Measurements from ENCODE around the gene MZF1.
"Not testable (repeated sequence)": the region's sequence is repeated elsewhere in the genome, so short reads cannot be mapped to it uniquely, and the experiment has no call there.

Gene MZF1

DNA sequence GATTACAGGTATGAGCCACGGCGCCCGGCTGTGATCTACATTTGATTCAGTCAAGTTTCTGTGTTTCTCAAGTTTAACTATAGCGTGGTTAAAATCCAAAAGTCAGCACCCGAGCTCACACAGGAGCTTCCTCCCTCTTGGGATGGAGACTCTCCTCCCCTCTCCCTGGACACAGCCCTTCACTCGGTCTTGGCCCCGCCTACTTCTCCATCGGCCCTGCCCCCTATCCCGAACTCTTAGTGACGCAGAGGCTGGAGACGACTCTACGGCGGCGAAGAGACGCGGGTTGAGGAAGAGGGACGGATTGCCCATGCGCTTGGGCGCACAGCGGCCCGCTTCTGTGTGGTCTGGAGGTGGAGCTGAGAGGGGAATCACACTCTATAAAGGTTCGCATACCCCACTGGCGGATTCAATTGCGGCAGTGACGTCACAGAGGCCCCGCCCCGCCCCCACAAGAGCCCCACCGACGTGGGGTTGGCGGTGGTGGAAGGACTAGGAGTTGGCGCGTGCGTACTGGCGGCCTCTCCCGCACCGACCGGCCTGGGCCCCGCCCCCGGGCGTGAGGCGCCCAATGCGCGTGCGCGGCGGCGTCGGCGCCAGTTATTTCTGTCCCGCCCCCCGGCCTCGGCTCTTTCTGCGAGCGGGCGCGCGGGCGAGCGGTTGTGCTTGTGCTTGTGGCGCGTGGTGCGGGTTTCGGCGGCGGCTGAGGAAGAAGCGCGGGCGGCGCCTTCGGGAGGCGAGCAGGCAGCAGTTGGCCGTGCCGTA lies 29.1 kb downstream of the MZF1 start, which contains the start of gene TRIM28:
TRIM28 (plus strand) TSS at position 239 of the 765 bp plus-strand sequence. CDS start 694 bp downstream, outside the sequence.
- peaks cover 30% of the 10 kb centered on the region for H3K4me1 Mint-ChIP-seq (ENCODE audit: low read depth)
- H3K27ac Mint-ChIP-seq, result peak within 1 kb of the TSS; percentile 97
- peaks cover 33% of the 10 kb centered on the region for H3K36me3 Mint-ChIP-seq (ENCODE audit: low read depth)
- H3K9me3 Mint-ChIP-seq, result no peaks in the 10 kb centered on the region
- peak within 1 kb of the TSS; percentile 95 for H3K4me3 Mint-ChIP-seq
- H3K27me3 Mint-ChIP-seq (ENCODE audit: low read depth), result peaks cover 10% of the 10 kb centered on the region

DNA sequence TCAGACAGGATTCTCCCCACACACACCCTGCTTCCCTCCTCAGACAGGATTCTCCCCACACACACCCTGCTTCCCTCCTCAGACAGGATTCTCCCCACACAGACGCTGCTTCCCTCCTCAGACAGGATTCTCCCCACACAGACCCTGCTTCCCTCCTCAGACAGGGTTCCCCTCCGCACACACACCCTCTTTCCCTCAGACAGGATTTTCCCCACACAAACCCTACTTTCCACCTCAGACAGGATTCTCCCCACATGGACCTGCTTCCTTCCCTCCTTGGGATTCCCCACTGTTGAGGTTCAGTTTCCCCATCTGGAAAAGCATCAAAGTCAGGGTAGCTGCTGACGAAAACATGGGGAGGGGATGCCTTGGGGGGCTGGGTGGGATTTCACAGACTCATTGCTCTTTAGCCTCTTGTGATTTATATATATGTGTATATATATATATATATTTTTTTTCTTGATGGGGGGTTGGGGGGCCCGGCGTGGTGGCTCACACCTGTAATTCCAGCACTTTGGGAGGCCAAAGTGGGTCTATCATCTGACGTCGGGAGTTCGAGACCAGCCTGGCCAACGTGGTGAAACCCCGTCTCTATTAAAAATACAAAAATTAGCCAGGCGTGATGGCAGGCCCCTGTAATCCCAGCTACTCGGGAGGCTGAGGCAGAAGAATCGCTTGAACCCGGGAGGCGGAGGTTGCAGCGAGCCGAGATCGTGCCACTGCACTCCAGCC lies 30.3 kb downstream of the MZF1 start:
- peak overlapping the region; percentile 25 for H3K4me3 Mint-ChIP-seq
- peaks cover 31% of the 10 kb centered on the region for H3K4me1 Mint-ChIP-seq (ENCODE audit: low read depth)
- H3K27ac Mint-ChIP-seq, result peak overlapping the region; percentile 72
- peaks cover 28% of the 10 kb centered on the region for H3K36me3 Mint-ChIP-seq (ENCODE audit: low read depth)
- H3K9me3 Mint-ChIP-seq, result not testable (repeated sequence)
- H3K27me3 Mint-ChIP-seq (ENCODE audit: low read depth), result peaks cover 15% of the 10 kb centered on the region

DNA sequence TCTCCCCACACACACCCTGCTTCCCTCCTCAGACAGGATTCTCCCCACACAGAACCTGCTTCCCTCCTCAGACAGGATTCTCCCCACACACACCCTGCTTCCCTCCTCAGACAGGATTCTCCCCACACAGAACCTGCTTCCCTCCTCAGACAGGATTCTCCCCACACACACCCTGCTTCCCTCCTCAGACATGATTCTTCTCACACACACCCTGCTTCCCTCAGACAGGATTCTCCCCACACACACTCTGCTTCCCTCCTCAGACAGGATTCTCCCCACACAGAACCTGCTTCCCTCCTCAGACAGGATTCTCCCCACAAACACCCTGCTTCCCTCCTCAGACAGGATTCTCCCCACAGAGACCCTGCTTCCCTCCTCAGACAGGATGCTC lies 34.0 kb downstream of the MZF1 start:
- H3K27ac Mint-ChIP-seq, result not testable (repeated sequence)

DNA sequence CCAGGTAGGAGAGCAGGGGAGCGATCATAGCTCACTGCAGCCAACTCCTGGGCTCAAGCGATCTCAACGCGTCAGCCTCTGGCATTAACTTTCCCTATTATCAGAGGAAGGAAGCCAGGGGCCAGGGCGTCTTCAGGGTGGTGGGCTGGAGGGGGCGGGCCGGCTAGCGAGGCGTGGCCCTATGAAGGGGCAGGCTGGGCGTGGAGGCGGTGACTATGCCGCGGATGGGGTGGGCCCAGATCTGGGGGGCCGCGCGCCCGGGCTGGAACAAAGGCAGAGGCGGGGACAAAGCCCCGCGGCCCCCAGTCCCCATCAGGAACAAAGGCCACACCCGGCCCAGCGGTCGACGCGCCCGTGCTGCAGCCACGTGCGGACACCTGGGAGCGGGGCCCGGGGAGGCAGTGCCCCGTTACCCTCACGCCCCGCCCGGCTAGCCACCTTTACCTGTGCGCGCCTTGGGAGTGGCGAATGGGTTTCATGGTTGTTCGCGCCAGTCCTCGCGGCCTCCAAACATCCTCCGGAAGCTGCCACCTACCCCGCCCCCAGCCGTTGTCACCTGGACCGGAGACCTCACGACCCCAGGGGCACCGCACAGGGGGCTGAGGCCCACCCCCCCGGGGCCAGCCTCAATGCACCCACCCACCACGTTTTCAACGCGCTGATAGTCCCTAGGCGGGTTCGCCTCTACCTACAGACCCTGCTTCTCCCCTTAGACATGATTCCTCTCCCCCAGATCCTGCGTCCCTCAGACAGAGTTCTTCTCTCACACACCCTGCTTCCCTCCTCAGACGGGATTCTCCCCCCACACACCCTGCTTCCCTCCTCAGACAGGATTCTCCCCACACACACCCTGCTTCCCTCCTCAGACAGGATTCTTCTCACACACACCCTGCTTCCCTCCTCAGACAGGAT lies 34.6 kb downstream of the MZF1 start:
- Mint-ChIP-seq H3K4me1 (ENCODE audit: low read depth) (peaks cover 9% of the 10 kb centered on the region), H3K36me3 (ENCODE audit: low read depth) (no peaks in the 10 kb centered on the region), H3K27ac (peak overlapping the region; percentile 65), H3K27me3 (ENCODE audit: low read depth) (peaks cover 15% of the 10 kb centered on the region), H3K9me3 (no peaks in the 10 kb centered on the region), H3K4me3 (peak overlapping the region; percentile 59)

More for the DNA sequence above, 34.0 kb downstream of the MZF1 start:
- H3K4me3 Mint-ChIP-seq, result peak overlapping the region; percentile 28
- peaks cover 14% of the 10 kb centered on the region for H3K4me1 Mint-ChIP-seq (ENCODE audit: low read depth)
- peaks cover 15% of the 10 kb centered on the region for H3K27me3 Mint-ChIP-seq (ENCODE audit: low read depth)
- not testable (repeated sequence) for H3K9me3 Mint-ChIP-seq; H3K36me3 Mint-ChIP-seq (ENCODE audit: low read depth)

DNA sequence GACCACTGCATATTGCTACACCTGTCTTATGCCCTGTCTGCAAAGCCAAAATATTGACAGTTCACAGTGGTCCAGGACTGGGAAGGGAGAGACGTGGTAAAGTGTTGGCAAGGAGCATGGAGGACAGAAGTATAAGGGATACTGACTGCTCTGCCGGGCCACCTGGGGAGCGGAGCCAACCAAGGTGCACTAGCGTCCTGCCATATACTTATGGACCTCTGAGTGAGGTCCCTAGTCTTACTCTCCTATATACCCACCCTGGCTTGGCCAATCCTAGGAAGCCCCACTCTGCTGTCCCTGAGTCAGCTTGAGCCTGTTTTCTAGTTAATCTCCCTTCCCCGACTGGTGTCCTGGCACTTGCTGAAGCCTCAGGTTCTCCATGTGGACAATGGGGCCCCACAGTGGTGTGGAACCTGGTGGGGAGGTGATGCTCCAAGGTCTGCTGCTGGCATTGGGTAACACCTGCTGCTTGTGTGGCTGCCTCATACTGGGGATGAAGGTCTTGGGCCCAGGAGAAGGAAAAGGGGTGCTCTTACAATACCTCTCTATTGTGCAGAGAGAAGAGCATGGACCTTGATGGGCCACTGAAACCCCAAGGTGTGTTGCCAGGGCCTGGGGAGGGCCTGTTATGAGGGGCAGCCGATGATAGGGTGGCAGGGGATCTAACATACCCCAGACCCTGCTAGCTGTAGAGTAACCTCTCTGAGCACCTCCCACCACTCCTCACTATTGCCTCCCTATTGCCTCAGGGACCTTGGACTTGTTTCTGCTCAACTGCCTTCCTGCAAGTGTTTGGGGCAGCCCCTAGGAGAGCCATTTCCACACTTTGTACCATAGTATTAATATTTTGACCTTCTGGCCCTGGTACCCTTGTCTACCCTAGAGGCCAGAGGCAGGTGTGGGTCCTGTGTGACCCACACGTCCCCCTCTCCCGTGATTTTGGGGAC lies 36.0 kb downstream of the MZF1 start:
- peaks cover 6% of the 10 kb centered on the region for H3K4me1 Mint-ChIP-seq (ENCODE audit: low read depth)
- H3K27ac Mint-ChIP-seq, result no peak overlapping the region
- H3K27me3 Mint-ChIP-seq (ENCODE audit: low read depth), result peaks cover 15% of the 10 kb centered on the region
- no peaks in the 10 kb centered on the region for H3K9me3 Mint-ChIP-seq
- no peak overlapping the region for H3K4me3 Mint-ChIP-seq
- H3K36me3 Mint-ChIP-seq (ENCODE audit: low read depth), result no peaks in the 10 kb centered on the region

DNA sequence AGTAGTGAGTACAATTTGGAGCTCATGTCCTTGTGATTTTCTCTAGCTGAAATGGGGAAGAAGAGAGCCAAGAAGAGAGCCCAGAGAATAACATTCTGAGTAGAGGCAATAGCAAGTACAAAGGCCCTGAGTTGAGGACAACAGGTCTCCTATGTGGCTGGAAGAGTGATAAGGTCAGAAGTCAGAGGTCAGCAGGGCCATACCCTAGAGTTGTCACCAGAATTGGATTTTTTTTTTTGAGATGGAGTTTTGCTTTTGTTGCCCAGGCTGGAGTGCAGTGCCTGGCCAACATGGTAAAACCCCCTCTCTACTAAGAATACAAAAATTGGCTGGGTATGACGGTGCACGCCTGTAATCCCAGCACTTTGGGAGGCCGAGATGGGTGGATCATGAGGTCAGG lies 37.3 kb downstream of the MZF1 start:
- H3K4me3 Mint-ChIP-seq, result no peak overlapping the region
- no peak overlapping the region for H3K27ac Mint-ChIP-seq
- peaks cover 20% of the 10 kb centered on the region for H3K27me3 Mint-ChIP-seq (ENCODE audit: low read depth)
- peaks cover 6% of the 10 kb centered on the region for H3K4me1 Mint-ChIP-seq (ENCODE audit: low read depth)
- no peaks in the 10 kb centered on the region for H3K36me3 Mint-ChIP-seq (ENCODE audit: low read depth)
- H3K9me3 Mint-ChIP-seq, result no peaks in the 10 kb centered on the region

DNA sequence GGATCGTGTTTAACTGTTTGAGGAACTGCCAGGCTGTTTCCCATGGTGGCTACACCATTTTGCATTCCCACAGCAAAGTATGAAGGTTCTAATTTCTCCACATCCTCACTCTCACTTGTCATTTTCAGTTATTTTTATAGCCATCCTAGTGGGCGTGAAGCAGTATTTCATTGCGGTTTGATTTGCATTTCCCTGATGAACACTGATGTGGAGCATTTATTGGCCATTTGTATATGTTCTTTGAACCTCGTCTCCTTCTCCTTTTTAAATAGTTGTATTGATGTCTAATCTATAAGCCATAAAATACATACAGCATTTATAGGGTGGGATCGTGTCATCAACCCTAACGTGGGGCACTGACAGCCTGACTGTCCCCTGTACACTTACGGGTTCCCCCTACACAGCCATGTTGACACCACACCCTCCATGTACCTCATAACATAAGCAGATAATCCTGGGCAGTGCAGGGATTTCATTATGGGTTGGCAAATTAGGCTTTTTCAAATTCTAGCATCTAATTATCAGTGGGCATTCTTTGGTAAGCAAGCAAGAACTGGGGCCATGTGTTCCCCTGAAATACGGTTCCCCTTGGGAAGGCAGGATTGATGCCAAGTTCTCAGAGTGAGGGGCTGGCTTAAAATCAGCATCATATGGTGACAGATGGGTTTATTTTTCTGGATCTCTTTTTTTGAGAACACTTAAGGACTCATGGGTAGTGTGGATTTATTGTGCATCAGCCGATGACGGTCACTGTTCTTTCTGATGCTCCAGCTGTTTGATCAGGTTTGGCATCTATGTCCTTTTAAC lies 41.9 kb downstream of the MZF1 start:
- Mint-ChIP-seq H3K27ac (no peak overlapping the region), H3K4me3 (no peak overlapping the region), H3K9me3 (no peaks in the 10 kb centered on the region), H3K36me3 (ENCODE audit: low read depth) (no peaks in the 10 kb centered on the region), H3K27me3 (ENCODE audit: low read depth) (peaks cover 5% of the 10 kb centered on the region), H3K4me1 (ENCODE audit: low read depth) (no peaks in the 10 kb centered on the region)

DNA sequence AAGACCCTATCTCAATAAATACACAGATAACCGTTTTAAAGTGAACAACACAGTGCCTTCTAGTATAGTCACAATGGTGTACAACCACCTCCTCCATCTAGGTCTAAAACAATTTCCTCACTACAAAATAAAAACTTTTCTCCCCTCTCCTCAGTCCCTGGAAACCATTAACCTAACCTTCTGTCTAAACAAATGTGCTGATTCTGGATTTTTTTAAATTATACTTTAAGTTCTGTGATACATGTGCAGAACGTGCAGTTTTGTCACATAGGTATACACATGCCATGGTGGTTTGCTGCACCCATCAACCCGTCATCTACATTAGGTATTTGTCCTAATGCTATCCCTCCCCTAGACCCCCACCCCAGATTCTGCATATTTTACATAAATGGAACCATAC lies 43.7 kb downstream of the MZF1 start:
- no peak overlapping the region for H3K4me3 Mint-ChIP-seq
- H3K27me3 Mint-ChIP-seq (ENCODE audit: low read depth), result peaks cover 5% of the 10 kb centered on the region
- no peak overlapping the region for H3K27ac Mint-ChIP-seq
- no peaks in the 10 kb centered on the region for H3K4me1 Mint-ChIP-seq (ENCODE audit: low read depth)
- no peaks in the 10 kb centered on the region for H3K36me3 Mint-ChIP-seq (ENCODE audit: low read depth)
- H3K9me3 Mint-ChIP-seq, result no peaks in the 10 kb centered on the region

DNA sequence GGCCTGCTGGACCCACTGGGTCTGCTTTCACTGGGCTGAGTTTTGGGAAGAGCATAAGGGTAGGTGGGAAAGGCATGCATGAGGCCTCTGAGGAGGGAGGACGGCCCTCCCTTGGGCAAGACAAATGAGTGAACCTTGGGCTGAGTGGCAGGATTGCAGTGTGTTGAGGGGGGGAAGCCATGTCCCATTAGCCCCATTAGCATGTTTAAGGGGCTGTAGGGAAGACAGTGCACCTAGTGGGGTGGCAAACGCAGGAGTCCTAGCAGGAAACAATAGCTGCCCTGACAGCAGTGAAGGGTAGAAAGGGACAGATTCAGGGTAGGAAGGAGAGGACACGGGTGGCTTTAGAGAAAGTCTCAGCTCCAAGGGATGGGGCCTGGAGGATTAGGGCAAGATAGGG lies 50.4 kb downstream of the MZF1 start:
- H3K4me1 Mint-ChIP-seq (ENCODE audit: low read depth), result peaks cover 20% of the 10 kb centered on the region
- H3K27ac Mint-ChIP-seq, result no peak overlapping the region
- peaks cover 6% of the 10 kb centered on the region for H3K36me3 Mint-ChIP-seq (ENCODE audit: low read depth)
- H3K9me3 Mint-ChIP-seq, result no peaks in the 10 kb centered on the region
- no peak overlapping the region for H3K4me3 Mint-ChIP-seq
- no peaks in the 10 kb centered on the region for H3K27me3 Mint-ChIP-seq (ENCODE audit: low read depth)

DNA sequence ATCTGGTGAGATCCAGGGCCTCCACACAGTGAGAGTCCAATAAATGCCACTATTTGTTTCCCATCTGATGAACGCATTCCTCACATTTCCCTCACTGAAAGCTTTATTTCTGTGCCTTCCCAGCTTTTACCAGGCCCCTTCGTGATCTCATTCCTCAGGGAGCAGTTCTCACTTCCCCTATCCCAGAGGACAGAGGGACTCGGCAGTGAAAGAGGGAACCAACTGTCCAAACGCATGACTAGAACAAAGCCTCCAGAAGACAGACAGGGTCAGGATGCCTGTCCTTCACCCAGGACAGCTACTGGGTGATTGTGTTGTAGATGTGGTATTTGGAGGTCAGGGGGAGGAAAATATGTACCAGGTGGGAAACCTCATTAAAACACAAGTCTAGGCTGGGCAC lies 51.5 kb downstream of the MZF1 start:
- Mint-ChIP-seq H3K27ac (no peak overlapping the region), H3K4me1 (ENCODE audit: low read depth) (peaks cover 23% of the 10 kb centered on the region), H3K27me3 (ENCODE audit: low read depth) (no peaks in the 10 kb centered on the region), H3K36me3 (ENCODE audit: low read depth) (peaks cover 6% of the 10 kb centered on the region), H3K4me3 (no peak overlapping the region), H3K9me3 (no peaks in the 10 kb centered on the region)

DNA sequence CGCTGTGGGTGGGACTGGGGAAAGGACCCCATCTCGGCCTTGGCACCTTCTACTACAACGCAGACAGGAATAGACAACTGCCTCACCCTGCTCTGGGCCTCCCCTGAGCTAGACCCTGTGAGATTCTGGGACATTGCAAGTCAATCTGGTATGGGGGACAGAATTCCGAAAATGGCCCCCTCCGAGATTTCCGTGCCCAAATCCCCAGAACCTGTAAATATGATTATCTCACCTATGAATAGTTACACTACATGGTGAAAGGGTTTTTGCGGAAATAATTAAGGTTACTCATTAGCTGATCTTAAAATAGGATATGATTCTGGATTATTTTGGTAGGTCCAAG lies 52.9 kb downstream of the MZF1 start:
- no peaks in the 10 kb centered on the region for H3K9me3 Mint-ChIP-seq

DNA sequence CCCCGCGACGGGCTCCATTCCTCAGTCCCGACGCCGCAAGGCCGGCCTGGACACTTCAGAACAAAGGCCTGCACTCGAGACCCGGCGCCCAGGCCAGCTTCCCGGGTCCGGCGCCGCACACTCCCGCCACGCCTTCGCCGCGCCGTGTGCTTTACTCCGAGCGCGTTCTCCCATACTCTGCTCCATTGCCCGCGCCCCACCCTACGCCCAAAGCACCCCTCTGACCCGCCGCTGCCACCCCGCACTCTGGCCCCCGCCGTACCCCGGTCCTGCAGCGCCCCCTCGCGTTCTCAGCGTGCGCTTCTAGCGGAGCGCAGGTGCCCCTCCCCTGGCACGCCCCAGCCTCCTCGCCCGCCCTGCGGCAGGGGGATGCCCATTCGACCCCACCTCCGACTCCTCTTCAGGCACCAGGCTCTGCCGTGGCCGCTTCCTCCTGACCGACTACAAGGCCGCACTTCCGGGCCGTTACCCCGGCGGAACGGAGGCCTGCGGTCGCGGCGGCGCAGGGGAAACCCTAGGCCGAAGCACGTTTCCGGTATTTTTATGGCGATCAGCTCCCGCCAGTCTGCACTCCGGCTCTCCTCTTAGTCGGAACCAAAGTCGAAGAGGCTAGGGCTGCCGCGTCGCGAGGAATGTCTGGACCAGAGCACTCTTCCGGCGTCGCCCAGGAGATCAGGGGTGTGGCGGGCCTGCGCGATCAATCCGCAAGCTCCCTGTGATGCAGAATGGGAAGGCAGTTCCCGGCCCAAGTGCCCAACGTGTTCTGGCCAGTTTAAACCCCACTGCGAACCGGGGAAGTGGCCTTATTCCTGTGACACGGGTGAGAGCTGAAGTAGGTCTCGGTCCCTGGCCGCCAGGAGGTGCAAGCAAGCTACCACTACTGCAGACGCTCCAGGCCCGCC lies 53.5 kb downstream of the MZF1 start, which contains the start of gene ZBTB45:
ZBTB45 (minus strand) TSS at position 456 of the 902 bp plus-strand sequence. CDS start 2,137 bp downstream, outside the sequence.
- peaks cover 36% of the 10 kb centered on the region for H3K4me1 Mint-ChIP-seq (ENCODE audit: low read depth)
- H3K4me3 Mint-ChIP-seq, result peak within 1 kb of the TSS; percentile 100
- H3K36me3 Mint-ChIP-seq (ENCODE audit: low read depth), result peaks cover 15% of the 10 kb centered on the region
- no peaks in the 10 kb centered on the region for H3K9me3 Mint-ChIP-seq
- peak within 1 kb of the TSS; percentile 97 for H3K27ac Mint-ChIP-seq
- H3K27me3 Mint-ChIP-seq (ENCODE audit: low read depth), result no peaks in the 10 kb centered on the region

More for the DNA sequence above, 52.9 kb downstream of the MZF1 start:
- peaks cover 32% of the 10 kb centered on the region for H3K4me1 Mint-ChIP-seq (ENCODE audit: low read depth)
- H3K4me3 Mint-ChIP-seq, result peak overlapping the region; percentile 100
- no peaks in the 10 kb centered on the region for H3K27me3 Mint-ChIP-seq (ENCODE audit: low read depth)
- peaks cover 14% of the 10 kb centered on the region for H3K36me3 Mint-ChIP-seq (ENCODE audit: low read depth)
- peak overlapping the region; percentile 97 for H3K27ac Mint-ChIP-seq

Data from T-helper 1 cell treated with Interleukin-12 subunit alpha and Interleukin-12 subunit beta and Interleukin-4 antibody, amounts not matched to agents 30 μg/mL and 1 μg/mL, for 36 hours (primary cell).